GM12875 (cell line): ENCODE results near the gene CGREF1.
A peak's percentile ranks its signal among the peaks of the same experiment; 100 is the strongest.

Source experiments
- H3K4me3 ChIP-seq: one replicate; pipeline ENCODE4 v1.5.1; 2011; ENCODE audit warnings: low read depth, low read length, control low read depth
- CTCF ChIP-seq: IDR thresholded peaks from 2 replicates; pipeline ENCODE4 v1.5.1; 2011; ENCODE audit warnings: low read depth, mild to moderate bottlenecking, control low read depth, inconsistent platforms, low read length, moderate library complexity, borderline replicate concordance; ENCODE audit not compliant: insufficient read depth

The CGREF1 gene

GRCh38 chr2:27069961-27070618 is 48.8 kb downstream of the CGREF1 start:
- no peak for TF ChIP-seq CTCF
- H3K4me3 ChIP-seq: peak overlapping the region; percentile 97

GRCh38 chr2:27069436-27069835 is 49.5 kb downstream of the CGREF1 start:
- no peak for TF ChIP-seq CTCF
- H3K4me3 ChIP-seq: no peak overlapping the region

DNA sequence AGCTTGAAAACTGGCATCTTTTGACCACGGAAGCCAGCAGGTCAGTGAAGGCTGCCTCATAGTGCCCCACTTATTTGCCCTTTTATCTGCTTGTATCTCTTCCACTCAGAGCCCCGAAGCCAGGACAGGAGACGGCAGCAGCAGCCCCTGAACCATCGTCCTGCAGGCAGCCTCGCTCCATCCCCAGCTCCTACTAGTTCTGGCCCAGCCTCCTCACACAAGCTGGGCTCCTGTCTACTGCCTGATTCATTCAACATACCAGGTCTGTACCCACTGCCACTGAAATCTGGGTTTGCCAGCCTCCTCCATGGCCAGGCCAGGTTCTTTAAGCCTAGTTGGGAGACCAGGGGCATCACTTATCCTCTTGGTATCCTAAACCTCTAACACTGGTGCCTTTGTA is 51.5 kb downstream of the CGREF1 start:
- TF ChIP-seq CTCF: no peak
- no peak overlapping the region for H3K4me3 ChIP-seq

DNA sequence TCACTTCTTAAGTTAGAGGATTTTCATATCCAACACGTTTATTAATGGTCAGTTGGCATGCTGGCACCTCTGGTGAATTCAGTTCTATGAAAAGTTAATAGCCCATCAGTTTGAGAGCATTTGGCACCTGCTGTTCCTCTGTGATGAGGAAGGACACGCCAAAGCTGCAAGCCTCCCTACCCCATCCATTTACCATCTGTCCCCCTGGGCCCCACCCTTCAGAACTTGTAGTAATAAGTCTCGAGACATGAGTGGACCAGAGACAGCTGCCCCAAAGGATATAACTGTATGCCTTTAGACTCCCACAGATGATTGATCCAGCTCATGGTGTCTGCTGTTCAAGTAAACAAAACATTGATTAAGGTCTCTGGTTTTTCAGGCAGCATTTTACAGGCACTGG is 53.8 kb downstream of the CGREF1 start:
- H3K4me3 ChIP-seq: no peak overlapping the region
- no peak for TF ChIP-seq CTCF

GRCh38 chr2:27060323-27060722 is 58.6 kb downstream of the CGREF1 start:
- no peak overlapping the region for H3K4me3 ChIP-seq
- no peak for TF ChIP-seq CTCF

DNA sequence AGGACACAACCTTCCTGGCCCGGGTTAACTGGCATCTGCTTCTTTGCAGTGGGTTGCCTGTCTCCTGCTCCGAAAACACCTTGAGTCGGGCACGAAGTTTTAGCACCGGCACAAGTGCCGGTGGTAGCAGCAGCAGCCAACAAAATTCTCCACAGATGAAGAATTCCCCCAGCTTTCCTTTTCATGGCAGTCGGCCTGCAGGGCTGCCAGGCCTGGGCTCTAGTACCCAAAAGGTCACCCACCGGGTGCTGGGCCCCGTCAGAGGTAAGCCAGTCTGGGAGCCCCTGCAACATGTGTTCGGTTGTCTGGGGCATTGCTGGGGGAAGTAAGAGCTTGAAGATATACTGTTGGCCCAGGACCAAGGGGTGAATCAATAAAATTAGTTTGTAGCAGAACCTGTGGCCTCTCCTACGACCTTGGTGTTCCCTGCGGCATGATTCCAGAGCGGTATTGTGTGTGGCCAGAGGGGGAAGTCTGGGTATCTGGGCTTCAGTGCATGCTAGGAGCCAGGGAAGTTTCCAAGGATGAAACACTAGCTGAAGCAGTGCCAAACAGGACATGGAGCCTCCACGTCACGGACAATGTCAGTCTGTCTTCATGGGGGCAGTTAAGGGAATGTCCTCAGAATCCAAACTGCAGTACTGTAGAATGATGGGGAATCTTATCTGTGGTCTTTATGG is 59.6 kb downstream of the CGREF1 start:
- TF ChIP-seq CTCF: no peak
- no peak overlapping the region for H3K4me3 ChIP-seq

DNA sequence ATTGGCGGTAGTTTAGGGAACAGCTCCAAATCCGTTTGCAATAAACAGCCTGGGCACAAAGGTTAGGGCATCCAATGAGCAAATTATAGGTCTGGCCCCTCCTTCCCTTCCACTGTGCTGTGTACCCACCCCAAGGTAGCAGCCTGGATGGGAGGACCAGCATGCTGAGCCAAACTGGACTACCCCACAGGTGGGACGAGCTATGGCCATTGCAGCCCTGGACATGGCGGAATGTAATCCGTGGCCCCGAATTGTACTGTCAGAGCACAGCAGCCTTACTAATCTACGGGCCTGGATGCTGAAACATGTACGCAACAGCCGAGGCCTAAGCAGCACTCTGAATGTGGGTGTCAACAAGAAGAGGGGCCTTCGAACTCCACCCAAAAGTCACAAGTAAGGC is 60.7 kb downstream of the CGREF1 start:
- no peak for TF ChIP-seq CTCF
- no peak overlapping the region for H3K4me3 ChIP-seq
